CD4-positive, alpha-beta T cell treated with Interleukin-17A for 4 hours (primary cell): ENCODE data around the gene EXOC6.

ENCODE experiments used
- DNase-seq: peaks from one replicate; pipeline ENCODE4 v3.0.0-alpha.2; 2020; ENCODE audit warnings: mixed read lengths

The EXOC6 gene

GRCh38 chr10:92834986-92835385, 13.3 kb upstream of the EXOC6 start:
- DNase-seq, result no peak

GRCh38 chr10:92837456-92837855, 10.9 kb upstream of the EXOC6 start:
- DNase-seq, result no peak

GRCh38 chr10:92839191-92840085, 8.9 kb upstream of the EXOC6 start:
- DNase-seq, result peak; percentile 59

GRCh38 chr10:92844746-92845145, 3.6 kb upstream of the EXOC6 start:
- no peak for DNase-seq

GRCh38 chr10:92845921-92846320, 2.4 kb upstream of the EXOC6 start:
- DNase-seq, result no peak

GRCh38 chr10:92846344-92846743, 2.0 kb upstream of the EXOC6 start:
- no peak for DNase-seq

- no peak for DNase-seq
Measured at GRCh38 chr10:92846854-92847201, 1.5 kb upstream of the EXOC6 start.

GRCh38 chr10:92847202-92847864, 987 bp upstream of the EXOC6 start:
- DNase-seq, result no peak

GRCh38 chr10:92848037-92848440, 281 bp upstream of the EXOC6 start:
- DNase-seq, result no peak

GRCh38 chr10:92849234-92849525, 860 bp downstream of the EXOC6 start:
- no peak for DNase-seq

GRCh38 chr10:92849576-92850090, 1.3 kb downstream of the EXOC6 start:
- no peak for DNase-seq

GRCh38 chr10:92850185-92850584, 1.9 kb downstream of the EXOC6 start:
- no peak for DNase-seq

- DNase-seq, result no peak
Measured at GRCh38 chr10:92851003-92851402, 2.7 kb downstream of the EXOC6 start.

GRCh38 chr10:92855560-92855959, 7.2 kb downstream of the EXOC6 start:
- DNase-seq, result no peak

GRCh38 chr10:92857904-92858514, 9.7 kb downstream of the EXOC6 start:
- no peak for DNase-seq

- DNase-seq, result no peak
Measured at GRCh38 chr10:92867235-92867634, 18.9 kb downstream of the EXOC6 start.

GRCh38 chr10:92868036-92868435, 19.7 kb downstream of the EXOC6 start:
- no peak for DNase-seq

- no peak for DNase-seq
Measured at GRCh38 chr10:92868557-92868956, 20.2 kb downstream of the EXOC6 start.

GRCh38 chr10:92873029-92873428, 24.7 kb downstream of the EXOC6 start:
- DNase-seq, result no peak

GRCh38 chr10:92876509-92877036, 28.3 kb downstream of the EXOC6 start:
- DNase-seq, result no peak

GRCh38 chr10:92880233-92880861, 32.0 kb downstream of the EXOC6 start:
- DNase-seq, result peak; percentile 14

GRCh38 chr10:92880917-92881316, 32.6 kb downstream of the EXOC6 start:
- DNase-seq, result no peak

- no peak for DNase-seq
Measured at GRCh38 chr10:92886334-92886961, 38.1 kb downstream of the EXOC6 start.
